Mucosa of rectum (tissue), 2 donors: ENCODE data around the gene AMDHD2.

Source experiments
- H3K27ac ChIP-seq, 2 donors: one replicate each; pipeline ENCODE4 v1.7.0; 2013; ENCODE audit warnings: inconsistent platforms in 2 of 2, low read depth in 2 of 2, low read length in 2 of 2
- H3K27me3 ChIP-seq, 2 donors: one replicate each; pipeline ENCODE4 v1.7.0; 2013; ENCODE audit warnings: low read length in 2 of 2; ENCODE audit not compliant: control insufficient read depth in 2 of 2, insufficient read depth in 2 of 2
- H3K36me3 ChIP-seq, 2 donors: one replicate each; pipeline ENCODE4 v1.7.0; 2013; ENCODE audit warnings: low read length in 2 of 2; ENCODE audit not compliant: control insufficient read depth in 2 of 2, insufficient read depth in 2 of 2
- H3K4me1 ChIP-seq, 2 donors: one replicate each; pipeline ENCODE4 v1.7.0; 2013; ENCODE audit warnings: low read length in 2 of 2, mild to moderate bottlenecking in 1 of 2; ENCODE audit not compliant: control insufficient read depth in 2 of 2, insufficient read depth in 2 of 2
- H3K4me3 ChIP-seq, 2 donors: one replicate each; pipeline ENCODE4 v1.7.0; 2013; ENCODE audit warnings: low read length in 2 of 2
- H3K9ac ChIP-seq, 2 donors: one replicate each; pipeline ENCODE4 v1.7.0; 2013; ENCODE audit warnings: low read length in 2 of 2, low read depth in 1 of 2, mild to moderate bottlenecking in 1 of 2
- H3K9me3 ChIP-seq, 2 donors: one replicate each; pipeline ENCODE4 v1.7.0; 2013; ENCODE audit warnings: low read length in 2 of 2; ENCODE audit not compliant: control insufficient read depth in 2 of 2
- donor health status: healthy.
- donor health status: Normal muscosa, but diverticular disease.

The AMDHD2 gene

GRCh38 chr16:2518823-2519710 is 1.1 kb upstream of the AMDHD2 start:
- H3K27me3 ChIP-seq, result no peaks in the 10 kb centered on the region
- H3K27ac ChIP-seq, result peak overlapping the region; percentile 69 to 80
- peak overlapping the region in 1 of 2 donors; percentile 30 for H3K4me3 ChIP-seq
- peaks cover 6 to 13% of the 10 kb centered on the region in 2 donors for H3K36me3 ChIP-seq
- H3K9ac ChIP-seq, result peak overlapping the region in 1 of 2 donors; percentile 46
- H3K9me3 ChIP-seq, result no peaks in the 10 kb centered on the region
- peaks cover 59 to 62% of the 10 kb centered on the region in 2 donors for H3K4me1 ChIP-seq

GRCh38 chr16:2519711-2520080 is 475 bp upstream of the AMDHD2 start:
- Histone ChIP-seq H3K27me3 (no peaks in the 10 kb centered on the region), H3K36me3 (peaks cover 12 to 13% of the 10 kb centered on the region in 2 donors), H3K9me3 (no peaks in the 10 kb centered on the region), H3K9ac (peak overlapping the region in 1 of 2 donors; percentile 46), H3K27ac (peak overlapping the region; percentile 69 to 80), H3K4me3 (peak overlapping the region in 1 of 2 donors; percentile 30), H3K4me1 (peaks cover 65 to 66% of the 10 kb centered on the region in 2 donors)

GRCh38 chr16:2520784-2521531 is 787 bp downstream of the AMDHD2 start:
- Histone ChIP-seq H3K27me3 (no peaks in the 10 kb centered on the region), H3K9ac (peak overlapping the region; percentile 68 to 71), H3K36me3 (peaks cover 15% of the 10 kb centered on the region in 2 donors), H3K27ac (peak overlapping the region in 1 of 2 donors; percentile 67), H3K9me3 (no peaks in the 10 kb centered on the region), H3K4me1 (peaks cover 55 to 56% of the 10 kb centered on the region in 2 donors), H3K4me3 (peak overlapping the region; percentile 69 to 72)

GRCh38 chr16:2523801-2524231 is 3.6 kb downstream of the AMDHD2 start:
- H3K27ac ChIP-seq, result peak overlapping the region in 1 of 2 donors; percentile 32
- no peaks in the 10 kb centered on the region for H3K27me3 ChIP-seq
- H3K36me3 ChIP-seq, result peaks cover 27 to 33% of the 10 kb centered on the region in 2 donors
- no peaks in the 10 kb centered on the region for H3K9me3 ChIP-seq
- no peak overlapping the region for H3K4me3 ChIP-seq
- no peak overlapping the region for H3K9ac ChIP-seq
- H3K4me1 ChIP-seq, result peaks cover 28 to 29% of the 10 kb centered on the region in 2 donors

GRCh38 chr16:2524339-2524938 is 4.3 kb downstream of the AMDHD2 start:
- Histone ChIP-seq H3K36me3 (peaks cover 27 to 34% of the 10 kb centered on the region in 2 donors), H3K4me3 (no peak overlapping the region), H3K27me3 (no peaks in the 10 kb centered on the region), H3K4me1 (peaks cover 21 to 23% of the 10 kb centered on the region in 2 donors), H3K9ac (peak overlapping the region in 1 of 2 donors; percentile 5), H3K27ac (peak overlapping the region in 1 of 2 donors; percentile 13), H3K9me3 (no peaks in the 10 kb centered on the region)

- Histone ChIP-seq H3K9me3 (no peaks in the 10 kb centered on the region), H3K36me3 (peaks cover 27 to 36% of the 10 kb centered on the region in 2 donors), H3K27ac (no peak overlapping the region), H3K9ac (no peak overlapping the region), H3K4me1 (peaks cover 15 to 19% of the 10 kb centered on the region in 2 donors), H3K27me3 (no peaks in the 10 kb centered on the region), H3K4me3 (no peak overlapping the region)
Observed at GRCh38 chr16:2526135-2526534, 6.0 kb downstream of the AMDHD2 start.

- H3K27ac ChIP-seq, result no peak overlapping the region
- peaks cover 17 to 20% of the 10 kb centered on the region in 2 donors for H3K4me1 ChIP-seq
- H3K9me3 ChIP-seq, result no peaks in the 10 kb centered on the region
- no peak overlapping the region for H3K9ac ChIP-seq
- no peak overlapping the region for H3K4me3 ChIP-seq
- H3K27me3 ChIP-seq, result no peaks in the 10 kb centered on the region
- H3K36me3 ChIP-seq, result peaks cover 27 to 34% of the 10 kb centered on the region in 2 donors
Observed at GRCh38 chr16:2527071-2527783, 7.1 kb downstream of the AMDHD2 start.

GRCh38 chr16:2527784-2528100 is 7.6 kb downstream of the AMDHD2 start:
- no peaks in the 10 kb centered on the region for H3K9me3 ChIP-seq
- H3K36me3 ChIP-seq, result peaks cover 27 to 34% of the 10 kb centered on the region in 2 donors
- no peak overlapping the region for H3K4me3 ChIP-seq
- H3K9ac ChIP-seq, result no peak overlapping the region
- no peak overlapping the region for H3K27ac ChIP-seq
- H3K27me3 ChIP-seq, result no peaks in the 10 kb centered on the region
- H3K4me1 ChIP-seq, result peaks cover 20 to 24% of the 10 kb centered on the region in 2 donors

- Histone ChIP-seq H3K9me3 (no peaks in the 10 kb centered on the region), H3K9ac (no peak overlapping the region), H3K4me3 (no peak overlapping the region), H3K36me3 (peaks cover 27 to 31% of the 10 kb centered on the region in 2 donors), H3K27me3 (no peaks in the 10 kb centered on the region), H3K4me1 (peaks cover 20 to 26% of the 10 kb centered on the region in 2 donors), H3K27ac (no peak overlapping the region)
Observed at GRCh38 chr16:2528161-2529060, 8.2 kb downstream of the AMDHD2 start.
